ENCODE results near the gene PRPF31.
"Not testable (repeated sequence)": the region's sequence is repeated elsewhere in the genome, so short reads cannot be mapped to it uniquely, and the experiment has no call there.

Gene PRPF31, protein sequence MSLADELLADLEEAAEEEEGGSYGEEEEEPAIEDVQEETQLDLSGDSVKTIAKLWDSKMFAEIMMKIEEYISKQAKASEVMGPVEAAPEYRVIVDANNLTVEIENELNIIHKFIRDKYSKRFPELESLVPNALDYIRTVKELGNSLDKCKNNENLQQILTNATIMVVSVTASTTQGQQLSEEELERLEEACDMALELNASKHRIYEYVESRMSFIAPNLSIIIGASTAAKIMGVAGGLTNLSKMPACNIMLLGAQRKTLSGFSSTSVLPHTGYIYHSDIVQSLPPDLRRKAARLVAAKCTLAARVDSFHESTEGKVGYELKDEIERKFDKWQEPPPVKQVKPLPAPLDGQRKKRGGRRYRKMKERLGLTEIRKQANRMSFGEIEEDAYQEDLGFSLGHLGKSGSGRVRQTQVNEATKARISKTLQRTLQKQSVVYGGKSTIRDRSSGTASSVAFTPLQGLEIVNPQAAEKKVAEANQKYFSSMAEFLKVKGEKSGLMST

DNA sequence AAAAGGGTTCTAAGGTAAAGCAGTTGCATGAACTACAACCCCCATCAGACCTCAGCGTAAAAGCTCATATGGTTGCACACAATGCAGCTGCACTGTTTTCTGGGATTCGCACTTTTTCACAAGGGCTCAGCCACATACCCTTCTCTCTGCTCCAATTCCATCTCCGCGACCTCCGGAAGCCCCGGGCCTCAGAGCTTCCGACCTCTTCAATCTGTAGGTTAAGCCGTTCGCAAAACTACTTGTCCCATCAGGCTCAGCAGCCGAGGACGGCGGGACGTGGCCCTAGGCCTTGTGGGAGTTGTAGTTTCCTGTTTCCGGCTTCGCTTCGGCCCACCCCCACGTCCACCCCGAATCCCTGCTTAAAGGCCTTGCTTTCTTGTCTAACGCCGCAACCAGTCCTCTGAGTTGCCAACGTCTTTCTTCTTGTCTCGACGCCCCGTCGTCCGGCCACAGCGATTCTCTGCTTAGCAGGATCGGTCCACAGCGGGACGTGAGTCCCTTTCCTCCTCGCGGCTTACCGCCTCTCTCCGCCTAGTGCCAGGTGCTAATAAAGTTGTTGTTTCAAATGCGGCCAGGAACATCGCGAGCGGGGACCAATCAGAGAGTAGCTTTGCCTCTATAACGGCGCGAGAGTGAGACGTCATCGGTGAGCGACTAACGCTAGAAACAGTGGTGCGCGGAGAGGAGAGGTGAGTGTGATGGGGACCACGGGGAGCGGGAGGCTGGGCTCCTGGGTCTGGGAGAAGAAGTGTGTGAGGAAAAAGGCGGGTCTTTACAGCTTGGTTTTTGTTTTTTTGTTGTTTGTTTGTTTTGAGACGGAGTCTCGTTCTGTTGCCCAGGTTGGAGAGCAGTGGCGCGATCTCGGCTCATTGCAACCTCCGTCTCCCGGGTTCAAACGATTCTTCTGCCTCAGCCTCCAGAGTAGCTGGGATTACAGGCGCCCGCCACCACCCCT is at the start of gene PRPF31, which contains the start of gene TFPT:
TSS of gene PRPF31 (plus strand) at position 646 of the 955 bp plus-strand sequence. CDS start 2,525 bp downstream, outside the sequence.
TSS of gene TFPT (minus strand) at position 549 of the 955 bp plus-strand sequence. CDS start at position 161, 388 bp downstream.
- peak; percentile 97 to 99 for DNase-seq

DNA sequence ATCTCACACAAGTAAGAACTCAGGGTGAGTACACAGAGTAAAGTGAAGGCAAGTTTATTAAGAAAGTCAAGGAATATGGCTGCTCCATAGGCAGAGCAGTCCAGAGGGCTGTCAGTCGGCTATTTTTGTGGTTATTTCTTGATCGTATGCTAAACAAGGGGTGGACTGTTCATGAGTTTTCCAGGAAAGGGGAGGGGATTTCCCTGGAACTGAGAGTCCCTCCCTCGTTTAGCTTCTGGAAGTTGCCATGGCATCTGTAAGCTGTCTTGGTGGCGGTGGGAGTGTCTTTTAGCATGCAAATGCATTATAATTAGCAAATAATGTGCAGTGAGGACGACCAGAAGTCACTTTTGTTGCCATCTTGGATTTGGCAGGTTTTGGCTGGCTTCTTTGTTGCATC is 46.1 kb upstream of the PRPF31 start:
- no peak for DNase-seq

DNA sequence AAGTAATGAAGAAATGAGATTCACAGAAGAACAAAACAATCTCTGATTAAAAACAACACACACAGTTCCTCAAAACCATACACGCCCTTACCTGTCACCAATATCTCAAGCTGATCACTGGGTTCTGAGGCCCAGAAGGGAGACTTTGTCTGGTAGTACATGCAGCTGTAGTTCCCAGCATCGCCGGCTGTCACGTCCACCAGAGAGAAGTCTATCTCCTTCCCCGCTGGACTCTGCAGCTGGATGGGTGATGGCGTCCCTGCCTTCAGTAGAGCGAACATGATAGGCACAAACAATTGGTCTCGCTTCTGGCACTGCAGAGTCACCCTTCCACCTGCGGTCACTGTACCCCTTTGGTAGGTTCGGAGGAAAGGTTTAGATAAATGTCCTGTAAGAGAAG is 41.7 kb upstream of the PRPF31 start:
- DNase-seq, result no peak

DNA sequence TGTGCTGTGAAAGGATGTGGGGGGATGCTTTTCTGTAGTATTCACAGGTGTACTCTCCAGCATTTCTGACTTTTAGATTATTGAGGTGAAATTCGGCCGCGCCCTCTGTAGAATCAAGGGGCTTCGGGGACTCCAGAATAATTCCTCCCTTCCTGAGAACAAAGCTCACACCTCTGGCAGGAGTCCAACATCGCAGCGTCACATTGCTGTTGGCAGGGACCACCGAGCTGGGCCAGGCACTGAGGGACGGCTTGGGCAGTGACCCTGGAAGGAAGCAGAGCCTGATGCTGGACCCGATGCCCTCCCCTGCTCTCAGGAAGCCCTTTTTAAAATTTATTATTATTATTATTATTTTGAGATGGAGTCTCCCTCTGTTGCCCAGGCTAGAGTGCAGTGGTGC is 40.7 kb upstream of the PRPF31 start:
- no peak for DNase-seq

DNA sequence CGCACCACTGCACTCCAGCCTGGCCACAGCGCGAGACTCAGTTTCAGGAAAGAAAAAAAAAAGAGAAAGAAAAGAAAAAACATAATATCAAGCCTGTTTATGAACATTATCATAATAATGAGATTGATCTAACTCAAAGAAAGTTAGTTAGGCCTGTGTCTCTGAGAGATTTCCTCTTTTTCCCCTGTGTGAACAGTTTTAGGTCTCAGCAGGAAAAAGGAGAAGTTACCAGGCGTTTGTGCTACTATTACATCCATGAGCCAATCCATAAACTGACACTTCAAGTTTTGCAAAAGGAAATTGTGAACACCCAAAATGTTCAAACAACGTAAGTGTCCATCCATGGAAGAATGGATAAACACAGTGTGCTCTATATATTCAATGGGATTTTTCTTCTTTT is 38.2 kb upstream of the PRPF31 start:
- DNase-seq, result no peak

DNA sequence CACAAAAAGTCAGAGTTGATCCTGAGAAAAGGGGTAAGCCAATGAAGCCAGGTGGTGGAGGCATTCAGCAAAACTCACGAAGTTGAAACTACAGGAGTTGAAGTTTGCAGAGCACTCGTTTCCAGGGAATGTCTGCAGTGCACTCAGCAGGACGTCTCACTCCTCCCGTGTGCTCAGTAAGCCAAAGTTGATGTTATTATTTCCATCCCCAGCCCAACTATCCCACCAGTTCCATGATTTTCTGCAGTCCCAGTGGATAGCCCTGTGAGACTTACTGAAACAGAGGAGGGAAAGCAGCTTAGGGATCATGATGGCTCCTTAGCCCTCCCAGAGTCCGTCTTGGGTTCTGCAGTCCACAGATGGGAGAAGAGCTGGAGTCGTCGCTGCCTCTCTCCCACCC is 34.5 kb upstream of the PRPF31 start, which contains the start of gene TARM1:
TSS of gene TARM1 (minus strand) at position 334 of the 400 bp plus-strand sequence. CDS start at position 309, 25 bp downstream.
- no peak for DNase-seq

DNA sequence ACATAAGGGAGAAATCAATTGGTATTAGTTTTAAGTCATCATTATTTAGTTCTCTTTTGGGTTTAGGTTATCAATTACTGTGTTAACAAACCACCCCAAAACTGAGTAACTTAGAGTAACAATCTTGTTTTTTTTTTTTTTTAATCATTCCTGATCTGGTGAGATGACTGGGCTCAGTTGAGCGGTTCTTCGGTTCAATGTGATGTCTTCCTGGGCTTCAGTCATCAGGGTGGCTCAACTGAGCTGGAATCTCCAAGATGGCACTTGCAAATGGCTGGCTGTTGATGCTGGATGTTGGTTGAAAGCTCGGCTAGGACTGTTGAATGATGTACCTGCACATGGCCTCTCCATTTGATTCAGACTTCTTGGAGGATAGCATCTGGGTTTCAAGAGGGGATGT is 31.1 kb upstream of the PRPF31 start:
- DNase-seq, result no peak

DNA sequence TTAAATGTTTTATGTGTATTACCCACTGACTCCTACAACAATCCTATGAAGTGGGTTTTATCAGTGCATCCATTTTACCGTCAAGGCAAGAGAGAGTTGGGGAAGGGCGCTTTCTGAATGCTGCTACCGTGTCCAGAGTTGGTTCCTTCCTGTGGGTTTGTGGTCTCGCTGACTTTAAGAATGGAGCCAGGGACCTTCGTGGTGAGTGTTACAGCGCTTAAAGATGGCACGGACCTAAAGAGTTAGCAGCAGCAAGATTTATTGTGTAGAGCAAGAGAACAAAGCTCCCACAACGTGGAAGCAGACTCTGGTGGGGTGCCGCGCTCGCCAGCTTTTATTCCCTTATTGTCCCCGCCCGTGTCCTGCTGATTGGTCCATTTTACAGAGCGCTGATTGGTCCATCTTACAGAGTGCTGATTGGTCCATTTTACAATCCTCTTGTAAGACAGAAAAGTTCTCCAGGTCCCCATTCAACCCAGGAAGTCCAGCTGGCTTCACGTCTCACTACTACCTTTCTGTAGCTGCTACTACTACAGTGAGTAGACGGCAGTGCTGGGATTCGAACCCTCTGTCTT is 21.0 kb upstream of the PRPF31 start:
- DNase-seq, result no peak

DNA sequence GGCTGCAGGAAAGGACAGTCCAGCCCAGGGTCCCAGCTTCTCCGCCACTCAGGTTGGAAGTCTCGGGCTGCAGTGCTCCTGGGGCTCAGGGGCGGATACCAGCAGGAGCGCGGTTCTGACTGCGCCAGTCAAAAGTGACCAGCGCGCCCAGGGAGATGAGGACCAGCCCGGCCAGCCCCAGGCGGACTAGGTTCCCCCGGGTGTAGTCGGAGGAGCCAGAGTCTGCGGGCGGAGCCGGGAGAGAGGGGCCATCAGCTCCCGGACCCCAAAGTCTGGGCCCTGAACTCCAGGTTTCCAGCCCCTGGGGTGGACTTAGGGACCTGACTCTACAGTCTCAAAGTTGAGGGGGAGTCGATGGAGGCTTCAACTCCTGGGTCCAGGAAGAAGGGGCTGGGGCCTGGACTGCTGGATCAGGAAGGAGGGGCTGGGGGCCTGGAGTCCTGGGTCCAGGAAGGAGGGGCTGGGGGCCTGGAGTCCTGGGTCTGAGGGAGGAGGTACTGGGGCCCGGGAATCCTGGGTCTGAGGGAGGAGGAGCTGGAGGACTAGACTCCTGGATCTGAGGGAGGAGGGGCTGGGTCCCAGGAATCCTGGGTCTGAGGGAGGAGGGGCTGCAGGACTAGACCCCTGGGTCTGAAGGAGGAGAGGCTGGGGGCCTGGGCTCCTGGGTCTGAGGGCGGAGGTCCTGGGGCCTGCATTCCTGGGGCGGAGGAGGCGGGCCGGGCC is 20.3 kb upstream of the PRPF31 start:
- DNase-seq, result no peak

DNA sequence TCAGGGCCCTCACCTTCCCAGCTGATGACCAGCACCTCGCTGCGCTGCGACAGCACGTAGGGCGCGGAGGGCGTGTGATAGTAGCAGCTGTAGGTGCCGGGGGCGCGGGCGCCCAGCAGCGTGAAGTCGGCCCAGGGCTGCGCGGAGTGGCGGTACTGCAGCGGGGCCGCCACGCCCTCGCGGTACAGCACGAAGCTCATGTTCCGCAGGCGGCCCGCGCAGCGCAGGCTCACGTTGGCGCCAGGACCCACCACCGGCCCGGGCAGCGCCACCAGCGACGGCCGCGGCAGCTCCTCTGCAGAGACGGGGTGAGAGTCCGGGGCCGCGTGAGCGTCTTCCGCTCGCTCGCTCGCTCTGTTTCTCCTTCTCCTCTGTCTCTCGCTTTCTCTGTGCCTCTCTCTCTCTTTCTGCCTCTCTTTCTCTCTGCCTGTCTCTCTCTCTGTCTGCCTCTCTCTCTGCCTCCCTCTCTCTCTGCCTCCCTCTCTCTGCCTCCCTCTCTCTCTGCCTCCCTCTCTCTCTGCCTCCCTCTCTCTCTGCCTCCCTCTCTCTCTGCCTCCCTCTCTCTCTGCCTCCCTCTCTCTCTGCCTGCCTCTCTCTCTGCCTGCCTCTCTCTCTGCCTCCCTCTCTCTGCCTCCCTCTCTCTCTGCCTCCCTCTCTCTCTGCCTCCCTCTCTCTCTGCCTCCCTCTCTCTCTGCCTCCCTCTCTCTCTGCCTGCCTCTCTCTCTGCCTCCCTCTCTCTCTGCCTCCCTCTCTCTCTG is 19.5 kb upstream of the PRPF31 start:
- DNase-seq, result not testable (repeated sequence)

DNA sequence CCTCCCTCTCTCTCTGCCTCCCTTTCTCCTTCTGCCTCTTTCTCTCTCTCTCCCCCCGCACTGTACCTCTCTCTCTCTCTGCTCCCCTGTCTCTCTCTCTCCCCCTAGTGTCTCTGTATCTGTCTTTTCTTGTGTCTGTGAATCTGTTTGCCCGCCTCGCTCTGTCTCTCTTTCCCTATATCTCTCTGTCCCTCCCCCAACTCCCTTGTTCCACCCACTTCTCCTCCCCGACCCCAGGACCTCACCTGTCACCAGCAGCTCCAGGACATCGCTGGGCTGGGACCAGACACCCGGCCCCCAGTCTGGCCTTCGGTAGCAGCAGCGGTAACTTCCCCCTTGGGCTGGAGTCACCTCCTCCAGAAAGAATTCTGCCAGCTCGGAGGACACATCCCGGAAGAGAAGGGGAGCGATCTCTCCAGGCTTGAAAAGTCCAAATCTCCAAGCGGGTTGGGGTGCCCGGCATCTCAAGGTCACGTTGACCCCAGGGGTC is 18.9 kb upstream of the PRPF31 start:
- DNase-seq, result no peak

DNA sequence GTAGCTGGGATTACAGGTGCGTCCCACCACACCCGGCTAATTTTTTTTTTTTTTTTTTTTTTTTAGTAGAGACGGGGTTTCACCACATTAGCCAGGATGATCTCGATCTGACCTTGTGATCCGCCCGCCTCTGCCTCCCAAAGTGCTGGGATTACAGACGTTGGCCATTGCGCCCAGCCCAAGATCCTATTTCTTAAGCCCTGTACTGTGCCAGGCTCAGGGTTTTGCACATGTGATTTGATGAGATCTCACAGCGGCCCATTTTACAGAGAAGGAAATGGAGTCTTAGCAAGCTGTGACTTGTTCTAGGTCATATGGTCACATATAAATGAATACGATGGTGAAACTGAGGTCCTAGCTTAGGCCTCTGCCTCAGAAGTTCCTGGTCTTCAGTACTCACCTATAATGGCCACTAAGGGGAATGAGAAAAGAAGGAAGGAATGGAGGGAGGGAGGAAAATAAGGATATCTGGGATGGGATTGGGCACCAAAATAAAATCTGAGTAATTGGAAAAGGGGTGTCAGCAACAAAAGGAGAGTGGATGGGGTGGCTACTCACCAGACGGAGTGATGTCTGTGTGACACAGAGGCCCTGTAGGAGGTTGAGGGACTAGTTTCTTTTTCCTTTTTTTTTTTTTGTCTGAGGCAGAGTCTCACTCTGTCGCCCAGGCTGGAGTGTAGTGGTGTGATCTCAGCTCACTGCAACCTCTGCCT is 16.2 kb upstream of the PRPF31 start:
- no peak for DNase-seq

DNA sequence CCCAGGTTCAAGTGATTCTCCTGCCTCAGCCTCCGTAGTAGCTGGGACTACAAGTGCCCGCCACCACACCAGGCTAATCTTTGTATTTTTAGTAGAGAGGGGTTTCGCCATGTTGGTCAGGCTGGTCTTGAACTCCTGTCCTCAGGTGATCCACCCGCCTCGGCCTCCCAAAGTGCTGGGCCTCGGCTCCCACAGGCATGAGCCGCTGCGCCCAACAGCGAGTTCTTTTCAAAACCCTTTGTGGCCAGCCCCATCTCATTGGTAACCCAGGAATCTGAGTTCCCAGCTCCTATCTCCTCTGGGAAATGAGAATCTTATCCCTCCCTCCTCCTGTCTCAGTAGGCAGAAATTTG is 15.7 kb upstream of the PRPF31 start:
- DNase-seq, result not testable (repeated sequence)

DNA sequence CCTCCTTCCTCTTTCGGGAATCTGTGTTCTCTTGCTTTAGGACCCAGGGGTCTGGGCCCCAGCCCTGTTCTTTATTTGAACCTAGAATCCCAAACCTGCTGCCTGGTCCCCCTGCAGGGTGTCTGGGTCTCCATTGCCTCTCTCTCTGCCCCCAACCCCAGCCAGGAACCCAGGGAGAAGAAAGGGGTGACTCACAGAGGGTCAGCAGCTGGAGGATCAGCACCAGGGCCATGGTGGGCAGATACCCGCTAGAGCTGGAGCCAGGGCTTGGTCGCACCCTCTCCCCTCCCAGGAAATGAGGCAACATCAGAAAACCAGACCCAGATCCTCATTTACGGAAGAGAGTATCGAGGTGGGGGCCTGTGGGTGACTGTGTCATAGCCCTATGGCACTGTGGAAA is 15.0 kb upstream of the PRPF31 start, which contains the start of gene OSCAR:
TSS of gene OSCAR (minus strand) at position 243 of the 400 bp plus-strand sequence. CDS start at position 232, 11 bp downstream.
- DNase-seq, result no peak

DNA sequence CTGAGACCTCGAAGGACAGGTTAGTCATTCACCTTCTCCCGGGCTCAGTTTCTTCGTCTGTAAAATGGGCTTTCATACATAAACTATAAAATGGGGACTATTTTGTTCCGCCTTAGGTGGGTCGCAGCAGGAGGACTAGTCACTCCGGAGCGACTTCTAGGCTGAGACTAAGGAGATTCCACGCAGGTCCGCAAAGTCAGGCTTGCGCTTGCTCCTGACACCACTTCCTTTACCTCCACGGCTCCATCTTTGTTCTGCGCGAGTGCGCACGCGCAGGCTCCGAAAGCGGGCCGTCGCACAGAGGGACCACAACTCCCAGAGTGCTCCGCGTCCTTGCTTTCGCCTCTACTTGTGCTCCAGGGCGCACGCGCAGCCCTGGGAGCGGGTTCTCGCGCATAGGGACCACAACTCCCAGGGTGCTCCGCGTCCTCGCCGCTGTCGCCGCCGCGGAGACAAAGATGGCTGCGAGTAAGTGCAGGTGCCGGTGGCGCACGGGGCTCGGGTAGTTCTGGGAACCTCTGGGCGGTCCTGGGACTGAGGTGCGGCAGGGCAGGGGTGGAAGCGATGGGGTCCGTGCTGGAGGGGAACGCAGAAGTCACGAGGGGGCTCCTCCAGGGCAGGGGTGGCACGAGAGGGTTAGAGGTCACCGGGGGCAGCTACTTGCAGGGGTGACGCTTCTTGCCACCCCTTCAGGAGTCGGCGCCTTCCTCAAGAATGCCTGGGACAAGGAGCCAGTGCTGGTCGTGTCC is 13.0 kb upstream of the PRPF31 start, which contains the start of gene NDUFA3:
TSS of gene NDUFA3 (plus strand) at position 435 of the 749 bp plus-strand sequence. CDS start at position 459, 24 bp downstream.
- DNase-seq, result peak; percentile 93 to 95

DNA sequence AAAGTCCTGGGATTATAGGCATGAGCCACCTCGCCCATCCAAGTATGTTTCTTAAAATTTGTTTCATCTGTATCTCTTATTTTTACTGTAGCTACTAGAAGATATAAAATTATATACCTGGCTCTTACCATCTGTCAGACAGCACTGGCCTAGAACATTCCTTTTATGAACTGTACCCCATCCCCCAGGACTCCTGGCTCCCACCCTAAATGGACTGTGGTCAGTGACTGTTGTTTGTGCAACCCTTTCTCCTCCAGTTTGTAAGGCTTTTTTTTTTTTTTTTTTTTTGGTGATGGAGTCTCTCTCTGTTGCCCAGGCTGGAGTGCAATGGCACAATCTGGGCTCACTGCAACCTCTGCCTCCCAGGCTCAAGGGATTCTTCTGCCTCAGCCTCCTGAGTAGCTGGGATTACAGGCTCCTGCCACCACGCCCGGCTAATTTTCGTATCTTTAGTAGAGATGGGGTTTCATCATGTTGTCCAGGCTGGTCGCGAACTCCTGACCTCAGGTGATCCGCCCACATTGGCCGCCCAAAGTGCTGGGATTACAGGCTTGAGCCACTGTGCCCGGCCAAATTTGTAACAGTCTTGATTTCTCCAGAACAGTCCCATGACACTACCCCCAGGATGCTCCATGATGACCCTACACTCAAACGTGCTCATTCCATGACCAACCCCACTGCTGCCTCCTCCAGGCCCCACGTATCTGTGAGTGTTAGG is 10.4 kb upstream of the PRPF31 start:
- no peak for DNase-seq

DNA sequence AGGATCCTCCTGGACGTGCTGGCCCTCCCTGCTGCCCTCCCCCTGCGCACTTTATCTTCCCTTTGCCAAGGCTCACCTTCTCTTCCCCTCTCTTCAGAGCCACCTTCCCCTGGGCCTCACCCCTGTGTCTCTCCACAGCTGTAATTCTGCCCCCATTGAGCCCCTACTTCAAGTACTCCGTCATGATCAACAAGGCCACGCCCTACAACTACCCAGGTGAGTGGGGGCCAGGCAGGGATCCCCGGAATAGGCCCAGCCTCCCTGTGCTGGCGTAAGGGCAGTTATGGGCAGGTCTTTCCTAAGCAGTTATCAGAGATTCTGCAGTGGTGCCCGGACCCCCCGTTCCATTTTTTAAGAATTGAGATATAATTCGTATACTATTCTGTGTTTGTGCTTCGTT is 9.8 kb upstream of the PRPF31 start:
- no peak for DNase-seq

DNA sequence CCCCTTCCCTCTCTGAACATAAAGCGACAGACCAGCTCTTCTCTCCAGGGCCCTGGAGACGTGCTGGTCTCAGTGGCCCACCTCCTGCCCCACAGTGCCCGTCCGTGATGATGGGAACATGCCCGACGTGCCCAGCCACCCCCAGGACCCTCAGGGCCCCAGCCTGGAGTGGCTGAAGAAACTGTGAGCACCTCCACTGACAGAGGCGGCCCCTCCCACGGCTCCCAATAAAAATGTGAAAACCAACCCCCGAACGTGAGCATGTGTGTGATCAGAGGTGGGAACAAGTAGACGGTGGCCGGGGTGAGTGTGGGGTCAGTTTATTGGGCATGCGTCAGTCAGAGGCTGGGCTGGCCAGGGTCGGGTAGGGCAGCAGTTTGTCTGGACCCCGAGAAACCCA is 8.8 kb upstream of the PRPF31 start:
- no peak for DNase-seq
